KMS-11 (cell line): Measurements from ENCODE around the gene UBE3B.

Source experiments
- H2AFZ ChIP-seq: fragments of 200-600 bp; sonication (generic); 2 replicates; pipeline ENCODE4 v1.6.1; 2016; ENCODE audit warnings: antibody characterized with exemption, mixed run types, low read depth
- H3K27ac ChIP-seq: fragments of 200-600 bp; sonication (generic); 2 replicates; pipeline ENCODE4 v1.6.1; 2016; ENCODE audit warnings: mild to moderate bottlenecking, mixed run types
- H3K27me3 ChIP-seq: fragments of 200-600 bp; sonication (generic); 2 replicates; pipeline ENCODE4 v1.6.1; 2017; ENCODE audit warnings: mild to moderate bottlenecking, low read depth, mixed run types, moderate library complexity; ENCODE audit not compliant: insufficient read depth
- H3K36me3 ChIP-seq: fragments of 200-600 bp; sonication (generic); 2 replicates; pipeline ENCODE4 v1.6.1; 2017; ENCODE audit warnings: mild to moderate bottlenecking, mixed run types; ENCODE audit not compliant: insufficient read depth
- H3K4me1 ChIP-seq: fragments of 200-600 bp; sonication (generic); 2 replicates; pipeline ENCODE4 v1.6.1; 2016; ENCODE audit warnings: mild to moderate bottlenecking, low read depth, mixed run types; ENCODE audit not compliant: poor library complexity, severe bottlenecking
- H3K4me2 ChIP-seq: fragments of 200-600 bp; sonication (generic); 2 replicates; pipeline ENCODE4 v1.7.0; 2016; ENCODE audit warnings: mild to moderate bottlenecking, mixed run types
- H3K4me3 ChIP-seq: fragments of 200-600 bp; sonication (generic); IDR thresholded peaks from 2 replicates; pipeline ENCODE4 v1.6.1; 2017; ENCODE audit warnings: low read depth, low read length, mixed read lengths; ENCODE audit not compliant: insufficient read depth
- H3K79me2 ChIP-seq: fragments of 200-600 bp; sonication (generic); 2 replicates; pipeline ENCODE4 v1.6.1; 2016; ENCODE audit warnings: low read depth, mixed run types; ENCODE audit not compliant: insufficient read depth
- H3K9ac ChIP-seq: fragments of 200-600 bp; sonication (generic); 2 replicates; pipeline ENCODE4 v1.6.1; 2016; ENCODE audit warnings: mild to moderate bottlenecking, mixed run types
- H4K20me1 ChIP-seq: fragments of 200-600 bp; sonication (generic); 2 replicates; pipeline ENCODE4 v1.6.1; 2016; ENCODE audit warnings: mild to moderate bottlenecking, mixed run types; ENCODE audit not compliant: insufficient read depth
- TF ChIP-seq, protein P1 (sequence below): fragments of 200-600 bp; sonication (generic); conservative IDR thresholded peaks from 2 replicates; pipeline ENCODE4 v1.6.1; 2017; ENCODE audit warnings: low read depth, mild to moderate bottlenecking, antibody characterized with exemption, low read length, moderate library complexity, mixed read lengths

UBE3B gene

GRCh38 chr12:109481863-109482262, 4.4 kb downstream of the UBE3B start:
- no peak overlapping the region for H3K4me2 ChIP-seq
- H3K9ac ChIP-seq, result no peak overlapping the region
- H3K27ac ChIP-seq, result no peak overlapping the region
- peaks cover 8% of the 10 kb centered on the region for H3K4me1 ChIP-seq
- H3K79me2 ChIP-seq, result no peaks in the 10 kb centered on the region
- H2AFZ ChIP-seq, result no peak overlapping the region
- no peaks in the 10 kb centered on the region for H4K20me1 ChIP-seq
- H3K36me3 ChIP-seq, result no peaks in the 10 kb centered on the region
- H3K27me3 ChIP-seq, result no peaks in the 10 kb centered on the region
- TF ChIP-seq, protein P1, sequence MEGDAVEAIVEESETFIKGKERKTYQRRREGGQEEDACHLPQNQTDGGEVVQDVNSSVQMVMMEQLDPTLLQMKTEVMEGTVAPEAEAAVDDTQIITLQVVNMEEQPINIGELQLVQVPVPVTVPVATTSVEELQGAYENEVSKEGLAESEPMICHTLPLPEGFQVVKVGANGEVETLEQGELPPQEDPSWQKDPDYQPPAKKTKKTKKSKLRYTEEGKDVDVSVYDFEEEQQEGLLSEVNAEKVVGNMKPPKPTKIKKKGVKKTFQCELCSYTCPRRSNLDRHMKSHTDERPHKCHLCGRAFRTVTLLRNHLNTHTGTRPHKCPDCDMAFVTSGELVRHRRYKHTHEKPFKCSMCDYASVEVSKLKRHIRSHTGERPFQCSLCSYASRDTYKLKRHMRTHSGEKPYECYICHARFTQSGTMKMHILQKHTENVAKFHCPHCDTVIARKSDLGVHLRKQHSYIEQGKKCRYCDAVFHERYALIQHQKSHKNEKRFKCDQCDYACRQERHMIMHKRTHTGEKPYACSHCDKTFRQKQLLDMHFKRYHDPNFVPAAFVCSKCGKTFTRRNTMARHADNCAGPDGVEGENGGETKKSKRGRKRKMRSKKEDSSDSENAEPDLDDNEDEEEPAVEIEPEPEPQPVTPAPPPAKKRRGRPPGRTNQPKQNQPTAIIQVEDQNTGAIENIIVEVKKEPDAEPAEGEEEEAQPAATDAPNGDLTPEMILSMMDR, result no peak
- no peak overlapping the region for H3K4me3 ChIP-seq

DNA sequence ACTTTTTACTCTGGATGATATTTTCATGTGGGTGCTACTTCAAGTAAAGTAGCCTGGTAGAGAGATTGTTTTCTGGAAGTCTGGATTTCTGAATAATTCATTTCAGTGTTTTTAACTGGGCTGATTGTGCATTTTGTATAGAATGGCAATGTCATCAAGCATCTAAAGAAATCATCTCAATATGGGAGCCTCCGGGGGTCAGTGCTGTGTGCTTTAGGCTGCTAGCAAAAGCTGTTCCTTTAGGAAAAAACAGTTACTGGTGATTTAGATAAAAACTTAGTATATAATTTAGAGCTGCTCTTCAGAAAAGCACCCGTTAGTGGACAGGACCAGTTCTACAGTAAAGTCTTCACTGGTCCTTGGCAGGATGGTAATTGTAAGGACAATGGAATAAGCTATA, 5.1 kb downstream of the UBE3B start:
- Histone ChIP-seq H3K4me1 (peaks cover 8% of the 10 kb centered on the region), H3K4me2 (no peak overlapping the region), H3K27ac (no peak overlapping the region), H3K36me3 (no peaks in the 10 kb centered on the region), H3K27me3 (no peaks in the 10 kb centered on the region), H3K4me3 (no peak overlapping the region), H3K9ac (no peak overlapping the region), H4K20me1 (no peaks in the 10 kb centered on the region), H2AFZ (no peak overlapping the region), H3K79me2 (no peaks in the 10 kb centered on the region)
- TF ChIP-seq, protein P1, result no peak

- no peak overlapping the region for H3K9ac ChIP-seq
- H2AFZ ChIP-seq, result no peak overlapping the region
- no peaks in the 10 kb centered on the region for H3K79me2 ChIP-seq
- H4K20me1 ChIP-seq, result no peaks in the 10 kb centered on the region
- no peak overlapping the region for H3K4me3 ChIP-seq
- H3K4me1 ChIP-seq, result peaks cover 8% of the 10 kb centered on the region
- no peak overlapping the region for H3K4me2 ChIP-seq
- H3K36me3 ChIP-seq, result no peaks in the 10 kb centered on the region
- TF ChIP-seq, protein P1, result no peak
- H3K27ac ChIP-seq, result no peak overlapping the region
- no peaks in the 10 kb centered on the region for H3K27me3 ChIP-seq
Observed at GRCh38 chr12:109482894-109483293, 5.5 kb downstream of the UBE3B start.

- no peak overlapping the region for H3K27ac ChIP-seq
- no peaks in the 10 kb centered on the region for H3K27me3 ChIP-seq
- H3K4me1 ChIP-seq, result peaks cover 6% of the 10 kb centered on the region
- no peak overlapping the region for H3K4me3 ChIP-seq
- H3K36me3 ChIP-seq, result no peaks in the 10 kb centered on the region
- no peak overlapping the region for H2AFZ ChIP-seq
- TF ChIP-seq, protein P1, result no peak
- H3K4me2 ChIP-seq, result no peak overlapping the region
- no peaks in the 10 kb centered on the region for H4K20me1 ChIP-seq
- H3K79me2 ChIP-seq, result no peaks in the 10 kb centered on the region
- no peak overlapping the region for H3K9ac ChIP-seq
Observed at GRCh38 chr12:109483346-109483745, 5.9 kb downstream of the UBE3B start.

DNA sequence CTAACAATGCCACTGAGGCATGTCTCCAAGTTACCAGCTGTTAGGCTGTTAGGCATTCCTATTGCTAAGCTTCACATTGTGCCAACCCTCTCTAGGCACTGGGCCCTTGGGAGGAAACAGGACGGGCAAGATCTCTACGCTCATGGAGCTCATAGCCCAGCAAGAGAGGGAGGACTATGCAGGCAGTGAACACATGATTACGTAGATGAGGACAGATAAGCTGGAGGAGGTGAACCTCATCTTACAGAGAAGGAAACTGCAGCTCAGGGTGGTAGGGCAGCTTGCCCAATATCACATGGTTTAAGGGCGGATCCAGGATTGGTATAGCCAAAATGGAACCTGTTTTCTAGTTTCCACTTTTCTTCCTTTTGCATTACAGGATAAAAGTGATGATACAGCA, 7.8 kb downstream of the UBE3B start:
- Histone ChIP-seq H2AFZ (no peak overlapping the region), H3K27ac (no peak overlapping the region), H3K4me2 (no peak overlapping the region), H3K9ac (no peak overlapping the region), H3K4me1 (no peaks in the 10 kb centered on the region), H3K4me3 (no peak overlapping the region), H4K20me1 (no peaks in the 10 kb centered on the region), H3K36me3 (no peaks in the 10 kb centered on the region), H3K79me2 (no peaks in the 10 kb centered on the region), H3K27me3 (no peaks in the 10 kb centered on the region)
- TF ChIP-seq, protein P1, result no peak
